GM23338 (cell line): Measurements from ENCODE around the gene CSNK2B. TPM values are rescaled to one million over a fixed set of nuclear protein-coding genes. Genes with fewer than 3 reads are reported as not detected.

ENCODE experiments used
- ATAC-seq: fragments of 200-7000 bp; cut with Tn5 transposase; 3 replicates; pipeline ENCODE4 v1.9.1; 2020
- DNase-seq: peaks from one replicate; pipeline ENCODE4 v3.0.0-alpha.2; 2015; ENCODE audit warnings: low spot score
- H2AFZ ChIP-seq: fragments of 200-600 bp; sonication (generic); 2 replicates; pipeline ENCODE4 v1.8.0; 2016; ENCODE audit warnings: antibody characterized with exemption, mild to moderate bottlenecking, moderate library complexity
- H3F3A ChIP-seq: fragments of 200-600 bp; sonication (generic); replicated peaks from 2 replicates; pipeline ENCODE4 v1.8.0; 2017; ENCODE audit warnings: antibody characterized with exemption, mixed run types, low read depth
- H3K27ac ChIP-seq: fragments of 200-600 bp; sonication (generic); 2 replicates; pipeline ENCODE4 v1.6.1; 2016; ENCODE audit warnings: low read depth
- H3K27me3 ChIP-seq: fragments of 200-600 bp; sonication (generic); 2 replicates; pipeline ENCODE4 v1.8.0; 2016; ENCODE audit warnings: mild to moderate bottlenecking, mixed run types, moderate library complexity; ENCODE audit not compliant: insufficient read depth
- H3K36me3 ChIP-seq: fragments of 200-600 bp; sonication (generic); 2 replicates; pipeline ENCODE4 v1.8.0; 2016; ENCODE audit warnings: mild to moderate bottlenecking; ENCODE audit not compliant: insufficient read depth
- H3K4me1 ChIP-seq: fragments of 200-600 bp; sonication (generic); 2 replicates; pipeline ENCODE4 v1.8.0; 2016; ENCODE audit warnings: mild to moderate bottlenecking, moderate library complexity; ENCODE audit not compliant: insufficient read depth
- H3K4me2 ChIP-seq: fragments of 200-600 bp; sonication (generic); 2 replicates; pipeline ENCODE4 v1.7.1; 2017; ENCODE audit warnings: mixed run types
- H3K4me3 ChIP-seq: fragments of 200-600 bp; sonication (generic); 2 replicates; pipeline ENCODE4 v1.6.1; 2016; ENCODE audit warnings: mixed run types
- H3K79me2 ChIP-seq: fragments of 200-600 bp; sonication (generic); replicated peaks from 2 replicates; pipeline ENCODE4 v1.8.0; 2017; ENCODE audit warnings: mild to moderate bottlenecking; ENCODE audit not compliant: insufficient read depth
- H3K9me2 ChIP-seq: fragments of 200-600 bp; sonication (generic); 2 replicates; pipeline ENCODE4 v1.8.0; 2017; ENCODE audit not compliant: insufficient read depth
- H4K20me1 ChIP-seq: fragments of 200-600 bp; sonication (generic); replicated peaks from 2 replicates; pipeline ENCODE4 v1.8.0; 2017; ENCODE audit warnings: mild to moderate bottlenecking; ENCODE audit not compliant: insufficient read depth
- H3K27ac Mint-ChIP-seq: 2 replicates; pipeline ENCODE4 v1.8.0; 2020; ENCODE audit warnings: inconsistent platforms, mild to moderate bottlenecking, moderate library complexity, mixed read lengths
- H3K27me3 Mint-ChIP-seq: 3 replicates; pipeline ENCODE4 v1.8.0; 2022; ENCODE audit warnings: low read depth, mild to moderate bottlenecking, moderate library complexity, mixed read lengths, inconsistent platforms; ENCODE audit not compliant: insufficient read depth, poor library complexity
- H3K36me3 Mint-ChIP-seq: 3 replicates; pipeline ENCODE4 v1.8.0; 2021; ENCODE audit warnings: low read depth, mild to moderate bottlenecking, inconsistent platforms, moderate library complexity, mixed read lengths
- H3K4me1 Mint-ChIP-seq: 3 replicates; pipeline ENCODE4 v1.8.0; 2020; ENCODE audit warnings: mild to moderate bottlenecking, inconsistent platforms, mixed read lengths
- H3K4me3 Mint-ChIP-seq: 3 replicates; pipeline ENCODE4 v1.8.0; 2021; ENCODE audit warnings: moderate library complexity, mild to moderate bottlenecking, inconsistent platforms, mixed read lengths
- H3K9me3 Mint-ChIP-seq: 3 replicates; pipeline ENCODE4 v1.8.0; 2020; ENCODE audit warnings: moderate library complexity, mild to moderate bottlenecking, inconsistent platforms, mixed read lengths
- CREB1 ChIP-seq: fragments of 250-450 bp; sonication (Bioruptor Pico); IDR thresholded peaks from 2 replicates; pipeline ENCODE4 v1.5.0; 2020; ENCODE audit warnings: low read depth, mild to moderate bottlenecking, moderate library complexity
- CTCF ChIP-seq, 2 experiments: fragments of 200-600 bp in 1 of 2; sonication (generic) in 1 of 2; conservative IDR thresholded peaks; 2 replicates each; pipeline versions ENCODE4 v1.5.1 to v1.6.1; 2016 to 2017; ENCODE audit warnings: antibody characterized with exemption in 2 of 2, low read depth in 2 of 2, mild to moderate bottlenecking in 2 of 2, moderate library complexity in 1 of 2
- ETS1 ChIP-seq: IDR thresholded peaks from 2 replicates; pipeline ENCODE4 v1.6.1; 2016; ENCODE audit warnings: antibody characterized with exemption
- EZH2 ChIP-seq: fragments of 200-600 bp; sonication (generic); IDR thresholded peaks from one replicate; pipeline ENCODE4 v1.8.0; 2017; ENCODE audit warnings: antibody characterized with exemption, mild to moderate bottlenecking, low read depth; ENCODE audit not compliant: unreplicated experiment
- EZH2phosphoT487 ChIP-seq: fragments of 200-600 bp; sonication (generic); IDR thresholded peaks from one replicate; pipeline ENCODE4 v1.8.1; 2018; ENCODE audit warnings: antibody characterized with exemption; ENCODE audit not compliant: unreplicated experiment
- JUNB ChIP-seq: IDR thresholded peaks from one replicate; pipeline ENCODE4 v1.6.1; 2016; ENCODE audit warnings: antibody characterized with exemption; ENCODE audit not compliant: unreplicated experiment
- NANOG ChIP-seq: IDR thresholded peaks from 2 replicates; pipeline ENCODE4 v1.6.1; 2016; ENCODE audit warnings: antibody characterized with exemption, borderline replicate concordance
- POLR2AphosphoS5 ChIP-seq: IDR thresholded peaks from 2 replicates; pipeline ENCODE4 v1.6.1; 2016; ENCODE audit warnings: antibody characterized with exemption, low read depth
- REST ChIP-seq: IDR thresholded peaks from one replicate; pipeline ENCODE4 v1.6.1; 2018; ENCODE audit warnings: antibody characterized with exemption; ENCODE audit not compliant: unreplicated experiment
- STAT1 ChIP-seq: IDR thresholded peaks from one replicate; pipeline ENCODE4 v1.6.1; 2016; ENCODE audit warnings: antibody characterized with exemption; ENCODE audit not compliant: unreplicated experiment
- ZNF114 ChIP-seq: fragments of 250-450 bp; sonication (Bioruptor Pico); IDR thresholded peaks from 2 replicates; pipeline ENCODE4 v1.5.0; 2020; ENCODE audit warnings: mild to moderate bottlenecking, moderate library complexity
- ZNF331 ChIP-seq: fragments of 250-450 bp; sonication (Bioruptor Pico); IDR thresholded peaks from 2 replicates; pipeline ENCODE4 v1.5.0; 2020; ENCODE audit warnings: low read depth, mild to moderate bottlenecking, moderate library complexity
- ZNF462 ChIP-seq: fragments of 250-450 bp; sonication (Bioruptor Pico); IDR thresholded peaks from 2 replicates; pipeline ENCODE4 v1.5.0; 2020; ENCODE audit warnings: mild to moderate bottlenecking, moderate library complexity
- polyA plus RNA-seq: library from polyadenylated mRNA; unstranded; fragments of >200 nt; fragmentation: Nextera tagmentation; extraction: Ambion mirVana; gene quantifications from 2 replicates; pipeline ENCODE4 v1.2.1, GENCODE V29; 2016
- total RNA-seq: library from RNA; depleted of rRNA; stranded (reverse); fragments of >200 nt; shearing (Covaris generic); gene quantifications from 2 replicates; pipeline ENCODE4 v1.2.3, GENCODE V29; 2014

CSNK2B gene
- total and polyA plus RNA-seq, 2 experiments from 2014 or later, result 260 to 271 TPM

- Histone ChIP-seq H3K4me3 (no peak overlapping the region), H3K79me2 (peaks cover 54% of the 10 kb centered on the region)
- no peak for ATAC-seq
These were observed 3.7 kb upstream of the CSNK2B start for GRCh38 chr6:31662124-31662723.

More at GRCh38 chr6:31662124-31662723, 3.7 kb upstream of the CSNK2B start:
- Mint-ChIP-seq H3K27me3 (peaks cover 30% of the 10 kb centered on the region), H3K9me3 (no peaks in the 10 kb centered on the region; the same call in 2 of the 3 replicates), H3K36me3 (peaks cover 57% of the 10 kb centered on the region), H3K4me1 (peaks cover 47% of the 10 kb centered on the region), H3K27ac (peak overlapping the region; percentile 82; the same call in 1 of the 2 replicates), H3K4me3 (peak overlapping the region; percentile 43; the same call in 1 of the 3 replicates)
- Histone ChIP-seq H3K9me2 (no peaks in the 10 kb centered on the region), H3K27ac (no peak overlapping the region), H3K4me1 (peaks cover 26% of the 10 kb centered on the region), H3F3A (peaks cover 21% of the 10 kb centered on the region; the same call in 1 of the 2 replicates), H3K4me2 (no peak overlapping the region), H3K27me3 (no peaks in the 10 kb centered on the region), H4K20me1 (peaks cover 4% of the 10 kb centered on the region), H3K36me3 (peaks cover 17% of the 10 kb centered on the region), H2AFZ (no peak overlapping the region)
- DNase-seq, result no peak
- no peak for TF ChIP-seq ZNF462 (CRISPR knock-in tag)
- TF ChIP-seq EZH2, result no peak
- no peak for TF ChIP-seq CTCF (conservative IDR thresholded peaks at IDR 0.05; ENCODE audit: low read depth in 2 of 2)
- no peak for TF ChIP-seq REST
- no peak for TF ChIP-seq ZNF331
- TF ChIP-seq EZH2phosphoT487, result no peak
- TF ChIP-seq STAT1, result no peak
- TF ChIP-seq CREB1, result no peak
- TF ChIP-seq JUNB, result no peak
- no peak for TF ChIP-seq ETS1
- no peak for TF ChIP-seq POLR2AphosphoS5
- no peak for TF ChIP-seq ZNF114
- no peak for TF ChIP-seq NANOG
